RWPE1 (cell line): Measurements from ENCODE around the gene TRAPPC2L.

Experiments used
- CTCF ChIA-PET: fragments of 350-600 bp; sonication (Branson Sonifier 250); formaldehyde crosslinking; extraction: SDS; loops from one replicate; lab custom pipeline; 2021; lab: Yijun Ruan, JAX
- POLR2A ChIA-PET: fragments of 400-600 bp; formaldehyde crosslinking; extraction: SDS; loops from one replicate; lab custom pipeline; 2020; ENCODE audit warnings: antibody characterized with exemption; ENCODE audit not compliant: low non-redundant PET; lab: Yijun Ruan, JAX
- DNase-seq: peaks from one replicate; pipeline ENCODE4 v3.0.0; 2012; ENCODE audit warnings: low spot score
- H3K27ac ChIP-seq: fragments of 450-650 bp; 2 replicates; pipeline ENCODE4 v1.5.1; 2017
- TF ChIP-seq, protein P1 (sequence below): fragments of 450-650 bp; conservative IDR thresholded peaks from 2 replicates; pipeline ENCODE4 v1.5.1; 2017; ENCODE audit warnings: low read depth, mild to moderate bottlenecking

The TRAPPC2L gene

DNA sequence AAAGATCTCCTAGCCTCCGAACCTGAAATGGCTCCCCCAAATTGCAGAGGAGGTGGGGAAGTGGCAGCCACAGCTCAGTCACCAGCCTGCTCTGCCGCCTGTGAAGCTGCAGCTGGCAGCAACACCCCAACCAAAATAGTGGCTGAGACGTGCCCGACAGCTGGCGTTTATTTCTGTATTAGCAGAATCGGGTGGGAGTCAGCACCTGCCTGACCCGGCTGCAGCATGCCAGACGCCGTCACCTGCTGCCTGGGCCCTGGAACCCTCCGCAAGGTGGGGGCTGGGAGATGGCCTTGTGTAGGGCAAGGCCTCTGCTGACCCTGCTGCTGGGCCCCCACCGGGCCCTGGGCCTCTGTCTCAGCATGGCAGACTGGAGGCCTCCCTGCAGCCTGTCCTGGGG is 27.0 kb downstream of the TRAPPC2L start:
- DNase-seq, result no peak
- H3K27ac ChIP-seq, result no peak overlapping the region
- ChIA-PET POLR2A (no interaction called here), CTCF (interaction anchor here (0.7 kb wide), 1 partner anchor 113 kb away, joined by 4 read pairs; no protein-coding TSS in a partner anchor)
- TF ChIP-seq, protein P1, sequence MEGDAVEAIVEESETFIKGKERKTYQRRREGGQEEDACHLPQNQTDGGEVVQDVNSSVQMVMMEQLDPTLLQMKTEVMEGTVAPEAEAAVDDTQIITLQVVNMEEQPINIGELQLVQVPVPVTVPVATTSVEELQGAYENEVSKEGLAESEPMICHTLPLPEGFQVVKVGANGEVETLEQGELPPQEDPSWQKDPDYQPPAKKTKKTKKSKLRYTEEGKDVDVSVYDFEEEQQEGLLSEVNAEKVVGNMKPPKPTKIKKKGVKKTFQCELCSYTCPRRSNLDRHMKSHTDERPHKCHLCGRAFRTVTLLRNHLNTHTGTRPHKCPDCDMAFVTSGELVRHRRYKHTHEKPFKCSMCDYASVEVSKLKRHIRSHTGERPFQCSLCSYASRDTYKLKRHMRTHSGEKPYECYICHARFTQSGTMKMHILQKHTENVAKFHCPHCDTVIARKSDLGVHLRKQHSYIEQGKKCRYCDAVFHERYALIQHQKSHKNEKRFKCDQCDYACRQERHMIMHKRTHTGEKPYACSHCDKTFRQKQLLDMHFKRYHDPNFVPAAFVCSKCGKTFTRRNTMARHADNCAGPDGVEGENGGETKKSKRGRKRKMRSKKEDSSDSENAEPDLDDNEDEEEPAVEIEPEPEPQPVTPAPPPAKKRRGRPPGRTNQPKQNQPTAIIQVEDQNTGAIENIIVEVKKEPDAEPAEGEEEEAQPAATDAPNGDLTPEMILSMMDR, result no peak

DNA sequence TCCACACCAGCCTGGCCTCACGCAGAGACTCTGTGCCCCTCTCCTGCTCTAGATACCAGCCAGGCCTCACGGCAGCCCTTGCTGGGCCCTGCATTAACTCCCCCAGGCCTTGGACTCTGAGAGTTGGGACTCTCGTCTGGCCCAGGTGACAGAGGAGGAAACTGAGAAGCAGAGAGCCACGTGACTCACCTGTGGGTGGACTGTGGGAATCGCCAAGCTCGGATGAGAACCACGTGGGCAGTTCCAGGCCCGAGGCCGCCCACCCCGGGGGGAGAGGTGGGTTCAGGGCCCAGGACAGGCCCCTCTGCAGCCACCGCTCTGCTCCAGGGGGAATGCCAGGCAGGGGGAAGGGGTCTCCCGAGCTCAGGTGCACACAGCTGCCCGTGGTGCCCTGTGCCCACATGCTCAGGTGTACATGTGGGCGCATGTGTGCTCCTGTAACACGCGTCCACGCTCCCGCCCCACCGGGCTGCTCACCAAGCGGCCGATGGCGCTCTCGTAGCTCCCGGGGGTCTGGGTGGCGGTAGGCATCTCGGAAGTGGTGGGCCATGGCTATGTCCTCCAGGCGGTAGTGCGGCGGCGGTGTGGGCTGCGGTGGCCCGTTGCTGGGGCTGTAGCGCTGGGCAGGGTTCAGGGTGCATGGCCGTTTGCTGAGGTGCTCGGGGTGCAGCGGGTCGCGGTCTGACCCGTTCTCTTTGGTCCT is 27.8 kb downstream of the TRAPPC2L start:
- ChIA-PET POLR2A (no interaction called here), CTCF (no interaction called here)
- DNase-seq, result no peak
- no peak overlapping the region for H3K27ac ChIP-seq
- TF ChIP-seq, protein P1, result no peak

DNA sequence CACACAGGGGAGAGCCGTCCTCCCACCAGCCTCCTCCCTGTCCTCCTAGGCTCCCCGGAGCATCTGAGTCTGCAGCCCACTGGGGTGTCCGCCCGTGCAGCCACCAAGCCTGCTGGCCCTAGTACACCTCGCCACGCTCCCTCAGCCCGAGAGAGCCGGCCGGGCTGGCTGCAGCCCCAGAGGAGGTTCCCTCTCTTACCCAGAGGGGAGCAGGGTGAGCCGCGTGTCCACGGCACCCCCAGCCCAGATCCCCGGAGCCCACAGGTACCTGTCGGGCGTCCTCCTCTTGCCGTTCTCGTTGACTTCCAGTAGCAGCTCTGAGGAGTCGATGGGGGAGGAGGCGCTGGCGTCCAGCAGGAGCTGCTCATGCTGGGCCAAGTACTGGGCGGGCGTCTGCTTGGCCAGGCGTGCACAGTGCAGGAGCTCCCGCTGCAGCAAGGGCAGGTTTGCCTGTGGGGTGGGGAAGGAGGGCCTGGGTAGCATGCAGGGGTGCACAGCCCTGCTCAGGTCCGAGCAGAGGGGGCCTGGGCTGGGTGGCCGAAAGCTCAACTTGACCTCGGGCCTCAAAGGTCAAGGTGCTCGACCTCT is 28.9 kb downstream of the TRAPPC2L start:
- CTCF ChIA-PET, result no interaction called here
- POLR2A ChIA-PET, result no interaction called here
- H3K27ac ChIP-seq, result no peak overlapping the region
- no peak for DNase-seq
- TF ChIP-seq, protein P1, result no peak

DNA sequence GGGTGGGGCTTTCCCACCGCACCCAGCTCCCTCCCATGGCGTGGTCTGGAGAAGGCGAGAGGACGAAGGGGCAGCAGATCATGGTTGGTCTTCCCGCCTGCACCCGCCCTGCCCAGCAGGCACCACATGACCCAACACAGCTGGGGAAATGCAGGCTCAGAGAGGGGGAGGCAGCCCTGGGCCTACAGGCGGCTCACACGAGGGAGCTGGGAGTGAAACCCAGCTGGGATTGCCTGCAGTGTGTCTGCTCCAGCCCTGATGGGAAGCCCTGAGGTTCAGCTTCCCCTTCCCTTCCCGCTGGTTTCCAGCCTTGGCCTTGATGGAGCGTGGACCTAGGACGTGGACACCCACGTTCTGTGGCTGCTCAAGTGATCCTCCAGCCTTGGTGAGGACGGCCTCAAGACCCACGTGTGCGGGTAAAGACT is 29.5 kb downstream of the TRAPPC2L start:
- TF ChIP-seq, protein P1, result no peak
- POLR2A ChIA-PET, result no interaction called here
- CTCF ChIA-PET, result no interaction called here
- DNase-seq, result no peak
- no peak overlapping the region for H3K27ac ChIP-seq

DNA sequence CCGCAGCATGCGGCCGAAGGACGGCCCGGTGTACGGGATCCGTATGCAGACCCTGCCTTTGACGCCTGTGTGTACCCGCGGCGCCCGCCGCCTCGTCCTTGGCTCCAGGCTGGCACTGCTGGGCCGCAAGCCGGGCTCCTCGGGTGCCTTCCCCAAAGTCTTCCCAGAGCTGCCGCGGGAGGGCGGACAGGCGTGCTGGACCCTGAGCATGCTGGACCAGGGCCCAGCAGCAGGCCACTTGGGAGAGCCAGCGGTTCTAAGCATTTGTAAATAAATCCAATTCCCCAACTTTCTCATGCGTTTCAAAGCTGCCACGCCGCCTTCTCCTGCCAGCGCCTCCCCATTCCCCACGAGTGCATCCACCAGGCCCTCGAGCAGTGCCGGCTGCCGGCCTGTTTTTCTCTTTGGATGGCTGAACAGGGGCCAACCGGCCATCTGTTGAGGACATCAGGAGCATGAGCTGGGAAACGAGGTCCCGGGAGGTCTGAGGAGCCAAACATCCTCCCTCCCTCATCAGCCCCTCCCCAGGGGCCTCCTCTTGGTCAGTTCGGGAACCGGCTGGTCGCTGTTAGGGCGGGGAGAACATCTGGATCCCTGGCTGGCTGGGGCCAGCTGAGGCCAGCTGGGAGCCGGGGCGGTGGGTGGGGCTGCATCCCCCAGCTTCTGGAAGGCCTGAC is 30.1 kb downstream of the TRAPPC2L start:
- TF ChIP-seq, protein P1, result no peak
- ChIA-PET POLR2A (no interaction called here), CTCF (no interaction called here)
- DNase-seq, result no peak
- peak overlapping the region; percentile 21; the same call in 1 of the 2 replicates for H3K27ac ChIP-seq

DNA sequence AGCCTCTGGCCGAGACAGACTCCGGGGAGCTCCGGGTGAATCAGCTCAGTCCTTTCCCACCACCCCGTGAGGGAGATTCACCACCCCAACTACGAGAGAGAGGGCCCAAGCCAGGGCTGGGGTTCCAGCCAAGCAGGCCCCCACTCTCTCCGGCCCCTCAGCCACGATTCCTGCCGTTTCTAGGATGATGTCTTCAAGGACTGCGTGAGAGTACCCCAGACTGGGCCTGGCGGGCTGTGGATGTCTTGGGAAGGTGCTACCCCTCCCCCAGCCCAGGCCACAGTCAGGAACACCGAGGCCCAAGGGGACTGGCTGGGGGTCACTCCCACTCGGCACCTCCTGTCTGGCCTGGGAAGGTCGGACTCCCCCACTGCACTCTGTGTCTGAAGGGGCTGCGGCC is 31.1 kb downstream of the TRAPPC2L start:
- POLR2A ChIA-PET, result no interaction called here

More for the DNA sequence above, 31.1 kb downstream of the TRAPPC2L start:
- DNase-seq, result no peak
- TF ChIP-seq, protein P1, result no peak
- H3K27ac ChIP-seq, result peak overlapping the region; percentile 21; the same call in 1 of the 2 replicates
- CTCF ChIA-PET, result no interaction called here
